Thoracic aorta (tissue), 2 donors: ENCODE results near the gene MCF2. TPM values are rescaled to one million over a fixed set of nuclear protein-coding genes. Genes with fewer than 3 reads are reported as not detected.

Source experiments
- ATAC-seq: fragments of 150-250 bp; one replicate; pipeline ENCODE4 v1.8.0; 2017; ENCODE audit warnings: low read depth; ENCODE audit not compliant: insufficient number of reproducible peaks, low FRiP score
- DNase-seq: peaks from one replicate; pipeline ENCODE4 v3.0.0-alpha.2; 2020; ENCODE audit warnings: low spot score
- H3K27ac ChIP-seq, 2 donors: fragments of 200-600 bp; sonication (generic); 1 replicate in 1 of 2; 2 replicates in 1 of 2; pipeline ENCODE4 v1.5.1; 2016; ENCODE audit warnings: mild to moderate bottlenecking in 2 of 2, moderate library complexity in 2 of 2
- H3K27me3 ChIP-seq: fragments of 200-600 bp; sonication (generic); replicated peaks from 2 replicates; pipeline ENCODE4 v1.6.0; 2016; ENCODE audit warnings: mild to moderate bottlenecking; ENCODE audit not compliant: insufficient read depth
- H3K36me3 ChIP-seq: fragments of 200-600 bp; sonication (generic); one replicate; pipeline ENCODE4 v1.5.1; 2016
- H3K4me1 ChIP-seq, 2 donors: fragments of 200-600 bp; sonication (generic); 1 replicate in 1 of 2; 2 replicates in 1 of 2; pipeline versions ENCODE4 v1.5.1 to v1.6.0; 2016; ENCODE audit warnings: low read depth in 2 of 2, mild to moderate bottlenecking in 1 of 2; ENCODE audit not compliant: control insufficient read depth in 1 of 2
- H3K4me3 ChIP-seq: fragments of 200-600 bp; sonication (generic); 2 replicates; pipeline ENCODE4 v1.5.1; 2016; ENCODE audit warnings: mild to moderate bottlenecking
- H3K9me3 ChIP-seq: fragments of 200-600 bp; sonication (generic); 2 replicates; pipeline ENCODE4 v1.5.1; 2016
- total RNA-seq, 2 donors: library from RNA; depleted of rRNA; stranded (reverse); fragments of >200 nt; gene quantifications; one replicate each; pipeline versions ENCODE4 v1.1.0 to v1.2.3, GENCODE V29; 2016
- TF ChIP-seq, protein P1 (sequence below): fragments of 200-600 bp; sonication (generic); IDR thresholded peaks from one replicate; pipeline ENCODE4 v1.5.1; 2019; ENCODE audit warnings: antibody characterized with exemption

The MCF2 gene
- total RNA-seq, 2 donors from 2014 or later, result 2.2 to 3.8 TPM

DNA sequence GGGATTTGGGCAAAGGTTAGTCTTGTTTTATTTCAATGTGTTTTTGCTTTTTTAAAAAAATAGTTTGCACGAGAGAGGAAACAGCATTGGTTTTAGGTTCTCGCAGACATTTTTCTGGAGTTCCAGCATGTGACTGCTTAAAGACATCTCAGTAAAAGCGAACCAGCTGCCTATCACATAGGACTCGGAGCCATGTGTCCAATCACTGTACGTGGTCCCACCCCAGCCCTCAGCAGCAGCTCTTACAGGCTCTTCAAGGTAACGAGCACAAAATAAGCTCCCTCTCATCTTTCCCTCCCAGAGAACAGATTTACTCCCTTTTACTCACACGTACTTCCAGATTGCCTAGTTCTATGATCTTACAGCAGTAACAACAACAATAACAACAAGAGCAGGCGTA is 68.7 kb downstream of the MCF2 start:
- H3K4me1 ChIP-seq, result no peaks in the 10 kb centered on the region

DNA sequence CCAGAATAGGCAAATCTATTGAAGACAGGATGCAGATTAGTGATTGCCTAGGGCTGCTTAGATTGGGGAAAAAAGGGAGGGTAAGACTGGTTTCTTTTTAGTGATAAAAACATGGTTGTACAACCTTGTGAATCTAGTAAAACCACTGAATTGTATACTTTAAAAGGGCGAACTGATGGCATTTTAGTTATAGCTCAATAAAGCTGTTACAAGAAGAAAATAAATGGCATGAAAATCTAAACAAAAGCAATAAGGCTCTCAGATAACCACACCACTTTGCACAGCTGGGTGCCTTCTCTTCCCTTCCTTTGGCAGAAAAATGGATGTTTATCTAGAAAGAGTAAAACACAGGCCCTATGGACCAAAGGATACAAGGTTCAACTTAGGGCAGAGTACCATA is 107.9 kb downstream of the MCF2 start:
- no peak for DNase-seq
- H3K27me3 ChIP-seq, result no peaks in the 10 kb centered on the region
- H3K27ac ChIP-seq, result no peak overlapping the region
- no peak for ATAC-seq
- H3K4me3 ChIP-seq, result no peak overlapping the region
- no peaks in the 10 kb centered on the region for H3K4me1 ChIP-seq
- TF ChIP-seq, protein P1, sequence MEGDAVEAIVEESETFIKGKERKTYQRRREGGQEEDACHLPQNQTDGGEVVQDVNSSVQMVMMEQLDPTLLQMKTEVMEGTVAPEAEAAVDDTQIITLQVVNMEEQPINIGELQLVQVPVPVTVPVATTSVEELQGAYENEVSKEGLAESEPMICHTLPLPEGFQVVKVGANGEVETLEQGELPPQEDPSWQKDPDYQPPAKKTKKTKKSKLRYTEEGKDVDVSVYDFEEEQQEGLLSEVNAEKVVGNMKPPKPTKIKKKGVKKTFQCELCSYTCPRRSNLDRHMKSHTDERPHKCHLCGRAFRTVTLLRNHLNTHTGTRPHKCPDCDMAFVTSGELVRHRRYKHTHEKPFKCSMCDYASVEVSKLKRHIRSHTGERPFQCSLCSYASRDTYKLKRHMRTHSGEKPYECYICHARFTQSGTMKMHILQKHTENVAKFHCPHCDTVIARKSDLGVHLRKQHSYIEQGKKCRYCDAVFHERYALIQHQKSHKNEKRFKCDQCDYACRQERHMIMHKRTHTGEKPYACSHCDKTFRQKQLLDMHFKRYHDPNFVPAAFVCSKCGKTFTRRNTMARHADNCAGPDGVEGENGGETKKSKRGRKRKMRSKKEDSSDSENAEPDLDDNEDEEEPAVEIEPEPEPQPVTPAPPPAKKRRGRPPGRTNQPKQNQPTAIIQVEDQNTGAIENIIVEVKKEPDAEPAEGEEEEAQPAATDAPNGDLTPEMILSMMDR, result no peak
- H3K36me3 ChIP-seq, result no peaks in the 10 kb centered on the region
- H3K9me3 ChIP-seq, result no peaks in the 10 kb centered on the region

More for the DNA sequence above, 68.7 kb downstream of the MCF2 start:
- TF ChIP-seq, protein P1, result no peak
- Histone ChIP-seq H3K27ac (no peak overlapping the region), H3K36me3 (no peaks in the 10 kb centered on the region), H3K4me3 (peak overlapping the region; percentile 39), H3K27me3 (no peaks in the 10 kb centered on the region), H3K9me3 (no peaks in the 10 kb centered on the region)
- no peak for DNase-seq
- ATAC-seq, result no peak

DNA sequence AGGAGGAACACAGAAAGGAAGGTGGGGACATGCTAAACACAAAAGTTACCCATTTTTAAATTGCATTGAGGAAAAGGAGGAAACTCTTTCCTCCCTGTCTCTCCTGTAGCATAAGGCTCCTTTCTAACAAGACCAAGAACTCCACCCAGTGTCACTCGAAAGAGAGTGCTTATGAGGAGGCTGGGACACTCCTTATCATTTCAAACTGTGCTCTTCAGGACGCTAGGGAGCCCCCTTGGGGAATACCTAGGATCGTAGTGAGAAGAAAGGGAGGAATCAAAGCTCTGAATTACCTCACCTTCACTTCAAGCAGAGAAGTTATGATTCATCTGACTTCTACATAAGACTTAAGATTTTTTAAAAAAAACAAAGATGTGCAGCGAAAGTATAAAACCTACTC is 111.9 kb downstream of the MCF2 start:
- no peak for DNase-seq
- Histone ChIP-seq H3K27me3 (no peaks in the 10 kb centered on the region), H3K36me3 (no peaks in the 10 kb centered on the region), H3K9me3 (no peaks in the 10 kb centered on the region), H3K4me3 (no peak overlapping the region), H3K4me1 (no peaks in the 10 kb centered on the region), H3K27ac (no peak overlapping the region)
- TF ChIP-seq, protein P1, result no peak
- no peak for ATAC-seq

DNA sequence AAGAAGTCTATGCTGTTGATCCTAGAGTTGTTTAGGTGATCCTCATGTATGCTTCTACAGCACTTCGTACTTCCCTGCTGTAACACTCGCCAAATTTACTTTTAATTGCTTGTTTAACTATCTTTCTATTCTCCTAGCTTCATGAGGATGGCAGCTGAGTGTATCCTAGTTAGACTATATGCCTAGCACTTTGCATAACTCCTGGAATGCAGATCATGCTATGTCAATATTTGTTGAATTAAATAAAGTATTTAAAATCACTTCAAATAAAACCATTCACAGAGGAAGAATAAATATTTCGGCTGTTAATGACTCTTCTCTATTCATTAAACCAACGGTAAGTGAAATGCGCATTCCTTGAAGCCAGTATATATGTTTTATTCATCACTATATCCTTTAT is 122.4 kb downstream of the MCF2 start:
- no peak overlapping the region for H3K4me3 ChIP-seq
- no peak for ATAC-seq
- TF ChIP-seq, protein P1, result no peak

DNA sequence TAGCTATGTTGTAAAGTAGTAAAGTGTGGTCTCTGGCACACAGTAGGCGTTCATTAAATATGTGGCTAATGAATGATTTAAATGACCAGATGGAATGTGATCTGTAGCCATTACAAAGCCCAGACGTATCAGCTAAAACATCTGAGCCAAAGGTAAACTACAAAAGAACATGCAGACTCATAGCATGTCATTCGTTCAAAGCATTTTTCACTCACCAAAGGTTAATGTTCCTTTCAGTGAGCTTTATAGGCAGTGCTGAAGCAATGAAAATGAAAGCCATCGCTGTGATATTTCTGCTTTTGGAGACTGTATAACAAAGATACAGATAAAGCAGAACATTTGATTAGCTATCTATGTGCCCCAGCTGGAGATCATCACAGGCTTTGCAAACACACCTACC is 126.9 kb downstream of the MCF2 start:
- TF ChIP-seq, protein P1, result no peak
- Histone ChIP-seq H3K27me3 (no peaks in the 10 kb centered on the region), H3K9me3 (no peaks in the 10 kb centered on the region), H3K4me1 (no peaks in the 10 kb centered on the region), H3K27ac (no peak overlapping the region), H3K4me3 (no peak overlapping the region), H3K36me3 (no peaks in the 10 kb centered on the region)
- DNase-seq (no peak), ATAC-seq (no peak)

More for the DNA sequence above, 122.4 kb downstream of the MCF2 start:
- H3K9me3 ChIP-seq, result no peaks in the 10 kb centered on the region
- no peak for DNase-seq
- no peaks in the 10 kb centered on the region for H3K27me3 ChIP-seq
- no peaks in the 10 kb centered on the region for H3K36me3 ChIP-seq
- H3K4me1 ChIP-seq, result no peaks in the 10 kb centered on the region
- no peak overlapping the region for H3K27ac ChIP-seq
